Ishikawa (cell line): ENCODE results near the gene PRSS16.
A peak's percentile ranks its signal among the peaks of the same experiment; 100 is the strongest.

Experiments
- CEBPB ChIP-seq: IDR thresholded peaks from 2 replicates; pipeline ENCODE4 v1.6.1; 2012
- CREB1 ChIP-seq: IDR thresholded peaks from 2 replicates; pipeline ENCODE4 v1.6.1; 2012; ENCODE audit warnings: low read depth
- EGR1 ChIP-seq: IDR thresholded peaks from 2 replicates; pipeline ENCODE4 v1.6.1; 2012
- EP300 ChIP-seq: IDR thresholded peaks from 2 replicates; pipeline ENCODE4 v1.6.1; 2012; ENCODE audit warnings: borderline replicate concordance
- FOXM1 ChIP-seq: IDR thresholded peaks from 2 replicates; pipeline ENCODE4 v1.6.1; 2012; ENCODE audit warnings: low read depth, borderline replicate concordance
- NFIC ChIP-seq: IDR thresholded peaks from 2 replicates; pipeline ENCODE4 v1.6.1; 2012
- RAD21 ChIP-seq: IDR thresholded peaks from 2 replicates; pipeline ENCODE4 v1.6.1; 2012; ENCODE audit warnings: low read depth
- REST ChIP-seq: IDR thresholded peaks from 2 replicates; pipeline ENCODE4 v1.6.1; 2012; ENCODE audit warnings: low read depth, mild to moderate bottlenecking
- TAF1 ChIP-seq: IDR thresholded peaks from 2 replicates; pipeline ENCODE4 v1.6.1; 2012; ENCODE audit warnings: low read depth, mild to moderate bottlenecking
- TCF12 ChIP-seq: IDR thresholded peaks from 2 replicates; pipeline ENCODE4 v1.6.1; 2012; ENCODE audit warnings: low read depth
- TEAD4 ChIP-seq: IDR thresholded peaks from 2 replicates; pipeline ENCODE4 v1.6.1; 2012
- YY1 ChIP-seq: IDR thresholded peaks from 2 replicates; pipeline ENCODE4 v1.6.1; 2012; ENCODE audit warnings: low read depth
- ZBTB7A ChIP-seq: IDR thresholded peaks from 2 replicates; pipeline ENCODE4 v1.6.1; 2012; ENCODE audit warnings: low read depth
- TF ChIP-seq, protein P1 (sequence below): IDR thresholded peaks from 2 replicates; pipeline ENCODE4 v1.6.1; 2012
- TF ChIP-seq, protein P2 (sequence below): IDR thresholded peaks from 2 replicates; pipeline ENCODE4 v1.6.1; 2012

The PRSS16 gene

DNA sequence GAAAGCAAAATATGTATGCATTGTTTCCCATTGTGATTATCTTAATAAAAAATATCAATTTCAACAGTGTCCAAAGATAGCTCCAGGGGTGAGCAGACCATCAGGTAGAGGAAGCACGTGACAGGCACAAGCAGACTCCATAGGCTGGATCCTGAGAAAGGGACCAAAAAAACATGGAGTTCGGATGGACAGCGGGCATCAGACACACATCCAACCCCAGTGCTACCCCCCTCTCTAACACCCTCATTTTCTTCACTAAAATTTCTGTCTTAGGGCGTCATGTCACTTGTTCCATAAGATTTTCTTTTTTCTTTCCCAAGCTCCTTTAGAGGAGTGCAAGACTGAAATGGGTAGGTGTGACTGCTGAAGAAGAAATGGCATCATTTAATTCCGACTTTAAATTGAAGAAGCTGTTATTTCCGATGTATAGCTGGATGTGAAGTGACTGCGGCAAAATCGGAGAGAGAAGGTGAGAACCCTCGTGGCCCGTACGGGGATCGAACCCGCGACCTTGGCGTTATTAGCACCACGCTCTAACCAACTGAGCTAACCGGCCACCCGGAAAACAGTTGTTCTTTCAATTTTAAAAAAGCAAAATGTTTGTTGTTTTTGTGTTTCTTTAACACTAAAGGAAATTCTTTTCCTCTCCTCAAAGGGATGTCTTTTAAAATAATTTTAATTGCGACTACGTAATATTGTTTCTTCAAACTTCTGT lies 10.3 kb upstream of the PRSS16 start:
- no peak for TF ChIP-seq YY1
- no peak for TF ChIP-seq REST
- peak; percentile 34; the same call in 1 of the 2 replicates for TF ChIP-seq TEAD4
- no peak for TF ChIP-seq RAD21
- no peak for TF ChIP-seq TAF1
- TF ChIP-seq, protein P1, sequence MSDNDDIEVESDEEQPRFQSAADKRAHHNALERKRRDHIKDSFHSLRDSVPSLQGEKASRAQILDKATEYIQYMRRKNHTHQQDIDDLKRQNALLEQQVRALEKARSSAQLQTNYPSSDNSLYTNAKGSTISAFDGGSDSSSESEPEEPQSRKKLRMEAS = no peak
- no peak for TF ChIP-seq CREB1

DNA sequence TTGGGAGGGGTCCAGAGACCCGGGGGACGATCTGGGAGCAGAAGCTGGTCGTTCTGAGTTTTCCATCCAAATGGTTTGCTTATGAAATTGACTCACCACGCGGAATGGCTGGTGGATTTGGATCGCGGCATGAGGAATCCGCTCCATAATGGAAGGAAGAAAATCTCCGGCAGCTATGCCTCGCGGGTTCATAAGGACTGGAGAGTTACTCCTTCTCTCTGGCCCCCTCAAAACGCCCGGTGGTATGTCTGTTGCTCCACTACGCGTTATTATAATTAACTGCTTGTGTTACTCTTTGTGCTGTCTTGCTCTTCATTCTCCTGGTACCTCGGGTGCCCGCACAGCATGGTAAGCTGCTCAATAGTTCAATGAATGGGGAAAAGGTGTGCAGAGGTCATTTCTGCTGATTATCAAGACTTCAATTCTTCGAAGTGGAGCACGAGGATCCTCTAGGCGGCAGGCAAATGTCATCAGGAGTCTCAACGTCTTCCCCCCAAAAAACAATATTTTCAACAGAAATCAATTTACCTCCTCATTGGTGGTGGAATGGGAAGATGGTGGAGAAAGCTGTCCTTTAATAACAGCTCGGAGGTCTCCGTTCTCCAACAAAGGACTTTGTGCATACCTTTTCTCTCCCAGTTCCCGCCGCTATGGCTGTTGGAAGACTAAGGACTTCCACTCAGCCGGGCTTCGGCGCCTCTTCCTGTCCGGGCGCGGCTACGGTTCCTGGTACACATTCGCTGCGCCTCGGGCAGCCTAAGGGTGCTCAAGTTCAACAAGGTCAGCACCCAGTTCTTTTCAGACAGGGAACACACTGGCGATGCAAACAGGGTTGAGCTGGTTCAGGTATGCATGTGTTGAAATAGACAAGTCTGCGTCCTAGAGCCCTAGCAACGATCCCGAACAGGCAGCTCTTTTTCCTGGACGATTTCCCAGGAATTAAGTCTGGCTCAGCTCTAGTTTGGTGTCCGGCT lies 9.2 kb upstream of the PRSS16 start:
- TF ChIP-seq TAF1 = no peak
- TF ChIP-seq, protein P2, sequence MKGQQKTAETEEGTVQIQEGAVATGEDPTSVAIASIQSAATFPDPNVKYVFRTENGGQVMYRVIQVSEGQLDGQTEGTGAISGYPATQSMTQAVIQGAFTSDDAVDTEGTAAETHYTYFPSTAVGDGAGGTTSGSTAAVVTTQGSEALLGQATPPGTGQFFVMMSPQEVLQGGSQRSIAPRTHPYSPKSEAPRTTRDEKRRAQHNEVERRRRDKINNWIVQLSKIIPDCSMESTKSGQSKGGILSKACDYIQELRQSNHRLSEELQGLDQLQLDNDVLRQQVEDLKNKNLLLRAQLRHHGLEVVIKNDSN = no peak
- no peak for TF ChIP-seq RAD21
- no peak for TF ChIP-seq EGR1
- TF ChIP-seq ZBTB7A = no peak
- TF ChIP-seq CEBPB = no peak
- TF ChIP-seq YY1 = no peak
- TF ChIP-seq CREB1 = no peak
- TF ChIP-seq TEAD4 = no peak
- no peak for TF ChIP-seq FOXM1

- no peak for TF ChIP-seq CEBPB
- TF ChIP-seq RAD21 = no peak
- TF ChIP-seq FOXM1 = no peak
- no peak for TF ChIP-seq TCF12
- TF ChIP-seq YY1 = no peak
- no peak for TF ChIP-seq TAF1
- TF ChIP-seq TEAD4 = no peak
Measured at GRCh38 chr6:27239258-27239657, 8.2 kb upstream of the PRSS16 start.

GRCh38 chr6:27241443-27241842 lies 6.1 kb upstream of the PRSS16 start:
- TF ChIP-seq YY1 = no peak
- no peak for TF ChIP-seq TAF1
- TF ChIP-seq CREB1 = no peak
- TF ChIP-seq, protein P2 = no peak
- no peak for TF ChIP-seq FOXM1
- TF ChIP-seq RAD21 = no peak
- TF ChIP-seq NFIC = no peak
- TF ChIP-seq TEAD4 = no peak
- no peak for TF ChIP-seq REST
- no peak for TF ChIP-seq EGR1
- TF ChIP-seq EP300 = no peak
- TF ChIP-seq, protein P1 = no peak
- TF ChIP-seq ZBTB7A = no peak
- TF ChIP-seq CEBPB = no peak
- no peak for TF ChIP-seq TCF12

DNA sequence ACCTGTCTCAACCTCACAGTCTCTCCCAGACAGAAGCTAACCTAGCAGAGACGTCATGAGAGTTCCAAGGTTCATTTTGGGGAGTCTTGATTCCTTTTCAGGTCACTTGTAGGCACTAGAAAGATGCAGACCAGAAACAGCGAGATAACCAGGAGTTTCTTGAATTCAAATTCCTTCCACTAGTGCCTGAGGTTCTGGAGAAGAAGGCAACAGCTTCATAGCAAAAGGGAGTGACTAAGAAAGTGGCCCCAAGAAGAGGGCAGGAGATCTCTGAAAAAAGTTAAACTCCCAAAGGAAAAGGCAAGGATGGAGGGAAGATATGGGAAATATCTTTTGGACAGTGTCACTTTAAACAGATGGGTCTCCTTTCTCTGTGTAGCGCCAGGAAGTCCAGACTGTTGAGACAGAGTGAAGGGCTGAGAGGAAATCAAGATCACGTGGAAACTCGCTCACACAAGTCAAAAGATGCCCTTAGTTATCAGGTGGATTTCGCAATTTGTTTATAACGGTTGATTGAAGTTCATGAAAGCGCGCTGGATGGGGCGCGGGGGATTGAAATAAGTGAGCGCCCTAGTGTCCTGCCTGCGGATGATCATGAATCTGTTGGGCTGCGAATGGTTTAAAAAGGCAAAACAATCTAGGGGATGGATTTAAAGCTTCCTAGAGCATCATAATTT lies 4.8 kb upstream of the PRSS16 start:
- peak; percentile 10; the same call in 1 of the 2 replicates for TF ChIP-seq CEBPB
- TF ChIP-seq ZBTB7A = no peak
- no peak for TF ChIP-seq EGR1
- TF ChIP-seq, protein P2 = no peak
